HG03280 (cell line): Measurements from ENCODE around the gene SULT2B1.

Source experiments
- ATAC-seq: cut with Tn5 transposase; IDR thresholded peaks from one replicate; pipeline ENCODE4 v1.9.1; 2021; ENCODE audit warnings: mild to moderate bottlenecking, moderate library complexity; ENCODE audit not compliant: unreplicated experiment

Gene SULT2B1

GRCh38 chr19:48598996-48599700 is 47.2 kb downstream of the SULT2B1 start:
- no peak for ATAC-seq

GRCh38 chr19:48600679-48601417 is 48.9 kb downstream of the SULT2B1 start:
- ATAC-seq = no peak

- no peak for ATAC-seq
Observed at GRCh38 chr19:48603001-48603400, 51.0 kb downstream of the SULT2B1 start.

- ATAC-seq = no peak
Observed at GRCh38 chr19:48603449-48603848, 51.5 kb downstream of the SULT2B1 start.

GRCh38 chr19:48603850-48604249 is 51.9 kb downstream of the SULT2B1 start:
- no peak for ATAC-seq

GRCh38 chr19:48606463-48607358 is 54.7 kb downstream of the SULT2B1 start, which contains the start of gene SPACA4:
Gene SPACA4 (plus strand): TSS chr19:48606742. CDS start chr19:48606979, 237 bp downstream.
- no peak for ATAC-seq

GRCh38 chr19:48607359-48607755 is 55.4 kb downstream of the SULT2B1 start:
- ATAC-seq = no peak

GRCh38 chr19:48608798-48609263 is 56.9 kb downstream of the SULT2B1 start:
- ATAC-seq = no peak

GRCh38 chr19:48609571-48610108 is 57.7 kb downstream of the SULT2B1 start:
- no peak for ATAC-seq

- ATAC-seq = no peak
Observed at GRCh38 chr19:48611872-48612271, 59.9 kb downstream of the SULT2B1 start.

- no peak for ATAC-seq
Observed at GRCh38 chr19:48613024-48613851, 61.3 kb downstream of the SULT2B1 start.

GRCh38 chr19:48613852-48614435 is 62.0 kb downstream of the SULT2B1 start:
- no peak for ATAC-seq

GRCh38 chr19:48614436-48615230 is 62.7 kb downstream of the SULT2B1 start, which contains the start of gene FAM83E:
Gene FAM83E (minus strand): TSS chr19:48615076. CDS start chr19:48613372, 1,704 bp downstream.
- ATAC-seq = no peak

- ATAC-seq = no peak
Observed at GRCh38 chr19:48615231-48616040, 63.5 kb downstream of the SULT2B1 start.

GRCh38 chr19:48616041-48616436 is 64.1 kb downstream of the SULT2B1 start:
- ATAC-seq = no peak

GRCh38 chr19:48616491-48617056 is 64.6 kb downstream of the SULT2B1 start:
- no peak for ATAC-seq

- no peak for ATAC-seq
Observed at GRCh38 chr19:48617146-48617937, 65.4 kb downstream of the SULT2B1 start.
